GM21825 (cell line): ENCODE data around the gene IL1RAPL2.
"Not testable (repeated sequence)": the region's sequence is repeated elsewhere in the genome, so short reads cannot be mapped to it uniquely, and the experiment has no call there.

Experiments used
- ATAC-seq: cut with Tn5 transposase; IDR thresholded peaks from one replicate; pipeline ENCODE4 v1.9.1; 2021; ENCODE audit warnings: mild to moderate bottlenecking, moderate library complexity; ENCODE audit not compliant: unreplicated experiment

The IL1RAPL2 gene

GRCh38 chrX:105658136-105658535 is 1092.1 kb downstream of the IL1RAPL2 start:
- ATAC-seq: no peak

- ATAC-seq: no peak
Observed at GRCh38 chrX:105662248-105662647, 1096.2 kb downstream of the IL1RAPL2 start.

- no peak for ATAC-seq
Observed at GRCh38 chrX:105664243-105664642, 1098.2 kb downstream of the IL1RAPL2 start.

DNA sequence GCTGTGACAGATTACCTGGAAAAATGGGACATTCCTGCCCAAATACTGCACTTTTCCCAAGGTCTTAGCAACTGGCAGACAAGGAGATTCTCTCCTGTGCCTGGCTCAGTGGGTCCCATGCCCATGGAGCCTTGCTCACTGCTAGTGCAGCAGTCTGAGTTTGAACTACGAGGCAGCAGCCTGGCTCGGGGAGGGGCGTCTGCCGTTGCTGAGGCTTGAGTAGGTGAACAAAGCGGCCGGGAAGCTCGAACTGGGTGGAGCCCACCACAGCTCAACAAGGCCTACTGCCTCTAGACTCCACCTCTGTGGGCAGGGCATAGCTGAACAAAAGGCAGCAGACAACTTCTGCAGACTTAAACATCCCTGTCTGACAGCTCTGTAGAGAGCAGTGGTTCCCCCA is 1118.3 kb downstream of the IL1RAPL2 start:
- ATAC-seq: not testable (repeated sequence)

DNA sequence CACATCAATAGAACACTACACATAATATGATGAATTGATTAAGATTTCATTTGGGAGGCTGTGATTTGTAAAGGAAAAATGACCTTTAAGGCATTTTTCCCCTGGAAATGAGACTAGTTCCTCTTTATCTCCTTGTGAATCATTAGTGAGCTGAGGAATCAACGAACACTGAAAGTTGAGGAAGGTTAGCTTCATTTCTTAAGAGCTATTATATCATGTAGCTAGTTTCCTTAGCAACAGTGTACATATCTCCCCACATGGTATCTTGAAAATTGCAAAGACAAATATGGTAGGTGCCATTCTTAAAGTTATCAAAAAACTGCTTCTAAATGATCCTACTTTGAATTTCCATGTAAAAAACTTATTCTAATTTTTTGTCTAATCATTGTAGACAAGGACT is 1128.8 kb downstream of the IL1RAPL2 start:
- ATAC-seq: no peak

DNA sequence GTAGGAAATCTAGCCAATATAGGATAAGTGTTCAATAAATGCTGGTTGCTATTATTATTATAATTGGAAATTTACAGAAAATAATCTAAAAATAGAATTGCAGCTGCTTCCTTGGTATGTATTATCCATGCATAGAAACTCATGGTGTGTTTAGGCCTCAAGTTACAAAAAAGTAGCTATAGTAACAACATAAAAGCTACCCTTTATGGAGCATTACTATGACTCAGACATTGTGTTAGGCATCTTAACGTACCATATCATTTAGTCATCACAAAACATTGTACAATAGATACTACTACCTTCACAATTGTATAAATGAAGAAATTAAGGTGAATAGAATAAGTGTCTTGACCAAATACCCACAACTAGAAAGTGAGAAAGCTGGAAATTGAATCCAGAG is 1129.5 kb downstream of the IL1RAPL2 start:
- no peak for ATAC-seq

DNA sequence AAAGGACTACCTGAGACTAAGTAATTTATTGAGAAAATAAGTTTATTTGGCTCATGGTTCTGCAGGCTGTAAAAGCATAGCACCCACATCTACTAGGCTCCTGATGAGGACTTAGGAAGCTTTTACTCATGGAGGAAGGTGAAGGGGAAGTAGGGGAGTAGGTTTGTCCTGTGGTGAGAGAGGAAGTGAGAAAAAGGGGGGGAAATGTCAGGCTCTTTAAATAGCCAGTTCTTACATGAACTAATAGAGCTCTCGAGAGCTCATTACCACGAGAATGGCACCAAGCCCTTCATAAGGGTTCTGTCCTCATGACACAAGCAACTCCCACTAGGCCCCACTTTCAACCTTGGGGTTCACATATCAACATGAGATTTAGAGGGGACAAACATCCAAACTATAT is 1130.9 kb downstream of the IL1RAPL2 start:
- no peak for ATAC-seq

DNA sequence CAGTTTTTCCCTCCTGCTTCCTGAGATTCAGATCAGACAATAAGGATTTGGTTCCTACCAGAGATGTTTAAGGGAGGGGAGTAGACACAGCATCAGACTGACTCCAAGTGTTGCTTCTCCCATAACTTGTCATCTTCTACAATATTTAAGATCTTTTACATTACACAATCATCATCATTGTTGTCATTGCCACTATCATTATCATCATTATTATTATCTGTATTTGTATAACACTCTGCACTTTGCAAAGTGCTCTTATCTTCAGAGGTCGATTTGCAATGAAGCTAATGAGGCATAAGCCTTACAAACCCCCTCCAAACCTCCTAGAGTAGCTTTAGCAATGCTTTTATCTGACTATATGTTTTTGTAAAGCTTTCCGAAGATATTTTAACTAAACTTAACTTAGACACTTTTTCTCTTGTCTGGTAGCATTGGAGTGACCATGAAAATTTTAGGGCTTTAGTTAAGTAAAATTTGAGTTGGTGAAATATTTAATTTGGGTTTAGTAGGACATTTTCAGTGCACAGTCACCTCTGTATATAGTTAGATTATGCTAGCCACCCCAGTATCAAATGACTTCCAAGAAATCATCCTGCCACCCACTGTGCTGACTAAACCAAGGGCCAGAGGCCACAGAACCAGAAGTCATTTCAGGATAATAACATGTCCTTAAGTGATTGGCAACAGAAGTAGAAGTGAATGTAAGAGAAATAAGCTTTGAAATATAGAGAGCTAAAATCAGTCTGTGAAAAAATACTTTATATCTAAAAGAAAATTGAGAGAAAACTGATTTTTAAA is 1132.2 kb downstream of the IL1RAPL2 start:
- no peak for ATAC-seq

- ATAC-seq: no peak
Observed at GRCh38 chrX:105700331-105700730, 1134.3 kb downstream of the IL1RAPL2 start.

DNA sequence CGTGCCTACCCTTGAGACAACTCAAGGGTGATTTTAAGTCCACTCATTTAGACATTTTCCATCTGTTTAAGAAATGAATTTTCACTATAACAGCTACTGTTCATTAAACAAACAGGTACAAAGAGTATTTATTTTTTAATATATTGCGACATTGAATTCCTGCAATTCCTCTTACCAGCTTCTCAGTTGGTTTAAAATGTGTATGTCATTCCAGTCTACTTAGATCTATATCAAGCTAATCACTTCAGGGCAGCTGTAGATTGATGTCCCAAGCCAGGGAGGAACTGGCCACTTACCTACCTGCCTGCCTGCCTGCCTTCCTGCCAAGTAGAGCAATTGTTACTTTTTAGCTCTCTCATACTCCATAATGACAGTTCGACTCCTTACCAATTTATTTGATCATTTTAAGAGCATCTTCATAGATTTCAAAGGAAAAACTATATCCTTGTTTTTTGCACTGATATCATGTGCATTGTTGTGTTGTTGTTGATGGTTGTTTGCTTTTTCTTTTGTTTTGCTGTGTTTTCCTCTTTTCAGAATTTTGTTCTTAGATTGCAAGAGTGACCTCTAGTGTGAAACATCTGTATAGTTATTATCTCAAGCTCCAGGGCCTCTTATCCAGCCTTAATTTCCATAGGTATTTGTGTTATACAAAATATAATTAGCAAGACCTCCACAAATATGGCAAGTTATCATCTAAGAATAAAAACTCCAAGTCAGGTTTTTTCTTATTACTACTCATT is 1135.5 kb downstream of the IL1RAPL2 start:
- ATAC-seq: no peak

DNA sequence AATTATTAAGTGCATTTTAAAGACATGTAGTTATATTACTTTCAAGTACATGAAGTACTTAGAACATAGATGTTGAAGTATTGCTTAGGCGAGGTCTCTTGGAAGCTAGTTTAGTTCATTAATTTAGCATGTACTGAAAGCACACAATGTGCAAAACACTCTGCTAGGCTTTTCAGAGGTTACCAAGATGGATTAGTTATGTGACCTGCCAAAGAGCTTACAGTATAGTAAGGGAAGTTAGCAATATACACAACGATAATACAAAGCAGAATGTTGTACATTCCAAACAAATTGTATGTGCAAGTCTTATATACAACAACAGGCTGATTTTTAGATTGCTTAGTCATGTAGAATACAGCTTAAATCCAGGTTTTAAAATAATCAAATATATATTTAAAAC is 1137.9 kb downstream of the IL1RAPL2 start:
- ATAC-seq: no peak

DNA sequence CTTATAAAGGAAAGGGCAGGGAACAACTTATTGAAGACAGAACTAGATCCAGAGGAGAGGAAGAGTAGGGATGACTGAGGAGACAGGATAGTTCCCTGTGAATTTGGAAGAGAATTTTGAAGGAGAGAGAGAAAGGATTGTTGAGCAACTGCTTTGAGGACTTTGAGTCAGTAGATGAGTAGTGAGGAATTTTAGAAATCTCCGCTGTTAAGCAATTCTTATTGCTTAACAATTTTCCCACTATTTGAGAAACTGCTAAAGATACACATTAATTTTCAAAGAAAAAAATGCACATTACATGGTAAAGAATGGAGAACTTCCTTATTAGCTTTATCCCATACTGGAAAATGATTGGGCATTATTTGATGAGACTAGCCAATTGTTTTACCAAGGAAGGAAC is 1140.0 kb downstream of the IL1RAPL2 start:
- no peak for ATAC-seq

GRCh38 chrX:105711805-105712204 is 1145.8 kb downstream of the IL1RAPL2 start:
- ATAC-seq: no peak

- no peak for ATAC-seq
Observed at GRCh38 chrX:105715746-105716145, 1149.7 kb downstream of the IL1RAPL2 start.

DNA sequence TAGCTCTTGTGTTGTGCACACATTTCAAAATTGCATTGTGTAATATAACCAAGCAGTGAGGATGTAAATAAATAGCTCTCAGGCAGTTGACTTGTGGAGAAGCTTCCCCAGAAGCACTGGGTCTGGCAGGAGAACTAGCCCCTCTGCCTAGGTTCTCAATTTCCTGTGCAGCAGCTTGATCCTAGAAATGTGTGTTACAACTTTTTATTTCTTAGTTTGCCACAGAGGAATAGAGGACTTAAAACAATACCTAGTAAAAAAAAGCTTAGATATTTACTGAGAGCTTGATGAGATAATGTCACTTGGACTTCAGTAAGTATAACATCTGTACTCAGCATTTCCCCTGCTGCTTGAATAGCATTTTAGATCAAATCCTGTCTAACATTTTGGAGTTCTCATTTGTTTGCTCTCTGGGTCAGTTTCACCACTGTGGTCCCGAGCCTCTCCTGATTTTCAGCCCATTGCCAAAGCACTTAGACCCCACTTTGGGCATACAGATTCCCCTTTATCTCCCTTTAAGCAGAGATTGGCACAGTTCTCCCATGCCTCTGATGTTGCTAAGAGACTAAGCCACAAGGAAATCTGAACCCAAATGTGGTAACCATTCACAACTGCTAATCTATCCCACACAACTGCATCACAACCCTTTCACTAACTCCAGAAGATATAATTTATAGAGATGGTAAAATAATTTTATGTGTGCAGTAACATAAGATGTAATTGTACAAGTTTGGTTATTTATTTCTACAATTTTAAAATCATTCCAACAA is 1158.2 kb downstream of the IL1RAPL2 start:
- no peak for ATAC-seq

- ATAC-seq: no peak
Observed at GRCh38 chrX:105725228-105725627, 1159.2 kb downstream of the IL1RAPL2 start.

DNA sequence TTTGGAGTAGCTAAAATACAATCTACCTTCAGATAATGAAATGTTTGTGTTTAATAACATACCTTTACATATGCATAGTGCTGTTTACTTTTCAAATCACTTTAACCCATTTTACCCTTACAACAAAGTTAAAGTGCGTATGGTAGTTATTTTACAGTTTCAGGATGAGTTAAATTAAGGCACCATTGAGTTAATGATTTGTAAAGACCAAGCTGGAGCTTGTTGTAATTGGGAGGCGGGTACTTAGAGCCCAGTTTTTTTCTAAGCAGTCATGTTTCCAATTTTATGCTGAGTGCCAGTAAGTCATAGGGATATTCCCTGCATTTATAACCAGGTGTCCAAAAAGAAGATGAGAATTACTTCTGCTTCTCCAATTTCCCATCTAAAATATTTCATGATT is 1172.2 kb downstream of the IL1RAPL2 start:
- ATAC-seq: no peak

GRCh38 chrX:105744291-105744690 is 1178.3 kb downstream of the IL1RAPL2 start:
- ATAC-seq: no peak

- no peak for ATAC-seq
Observed at GRCh38 chrX:105744946-105745345, 1178.9 kb downstream of the IL1RAPL2 start.

- ATAC-seq: no peak
Observed at GRCh38 chrX:105745863-105746262, 1179.9 kb downstream of the IL1RAPL2 start.

DNA sequence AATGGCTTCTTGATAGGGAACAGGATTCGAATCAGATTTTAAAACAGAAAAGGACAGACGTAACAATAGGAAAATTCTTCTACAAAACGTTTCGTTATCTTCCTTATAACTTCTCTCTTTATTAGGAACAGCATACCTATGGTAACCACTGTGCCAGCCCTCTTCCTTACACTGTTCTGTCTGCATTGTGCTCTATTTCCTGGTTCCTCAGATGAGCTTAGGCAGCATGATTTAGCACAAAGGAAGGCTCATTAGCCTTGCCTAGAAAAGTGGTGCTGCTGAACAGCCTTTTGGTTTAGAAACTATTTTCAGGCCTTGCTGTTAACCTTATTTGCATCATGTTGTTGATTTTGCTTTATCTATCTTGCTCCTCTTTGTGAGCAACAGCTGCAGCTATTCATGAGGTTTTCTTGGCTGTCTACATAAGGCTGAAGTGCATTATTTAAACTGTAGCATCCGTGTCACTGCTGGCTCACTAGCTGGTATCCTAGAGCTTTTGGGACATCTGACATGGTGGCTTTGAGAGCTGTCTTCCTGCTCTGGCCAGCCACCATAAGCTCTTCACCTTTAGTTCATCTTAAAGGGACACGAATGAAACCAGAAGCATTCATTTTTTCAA is 1186.4 kb downstream of the IL1RAPL2 start:
- no peak for ATAC-seq
